Activated T-helper 17 cell treated with anti-CD3 and anti-CD28 coated beads, Interleukin-2, amount 50 U/mL, for 72 hours (primary cell): ENCODE results near the gene SLC43A3. TPM values are rescaled to one million over a fixed set of nuclear protein-coding genes. Genes with fewer than 3 reads are reported as not detected.
A peak's percentile ranks its signal among the peaks of the same experiment; 100 is the strongest.

Experiments
- ATAC-seq: fragments of 150-1000 bp; cut with Tn5 transposase; replicated peaks from 2 replicates; pipeline ENCODE4 v1.10.0; 2021; ENCODE audit warnings: mild to moderate bottlenecking, moderate library complexity
- H3K27ac Mint-ChIP-seq: one replicate; pipeline ENCODE4 v1.8.0; 2022; ENCODE audit warnings: mixed read lengths
- H3K27me3 Mint-ChIP-seq: one replicate; pipeline ENCODE4 v1.8.0; 2022; ENCODE audit warnings: mixed read lengths
- H3K36me3 Mint-ChIP-seq: one replicate; pipeline ENCODE4 v1.8.0; 2022; ENCODE audit warnings: low read depth, mild to moderate bottlenecking, mixed read lengths
- H3K4me1 Mint-ChIP-seq: one replicate; pipeline ENCODE4 v1.8.0; 2022; ENCODE audit warnings: mixed read lengths
- H3K4me3 Mint-ChIP-seq: one replicate; pipeline ENCODE4 v1.8.0; 2022; ENCODE audit warnings: mild to moderate bottlenecking, mixed read lengths
- H3K9me3 Mint-ChIP-seq: one replicate; pipeline ENCODE4 v1.8.0; 2022; ENCODE audit warnings: mixed read lengths
- total RNA-seq, 2 donors: library from RNA; stranded (reverse); gene quantifications; one replicate each; pipeline ENCODE4 v1.2.3, GENCODE V29; 2022

SLC43A3 gene
- total RNA-seq, 2 donors from 2014 or later = 346 to 386 TPM

GRCh38 chr11:57359896-57360690 lies 66.8 kb downstream of the SLC43A3 start:
- ATAC-seq = no peak
- Mint-ChIP-seq H3K9me3 (no peaks in the 10 kb centered on the region), H3K4me1 (no peaks in the 10 kb centered on the region), H3K36me3 (no peaks in the 10 kb centered on the region), H3K4me3 (no peak overlapping the region), H3K27ac (no peak overlapping the region), H3K27me3 (peaks cover 8% of the 10 kb centered on the region)

GRCh38 chr11:57359396-57359795 lies 67.5 kb downstream of the SLC43A3 start:
- Mint-ChIP-seq H3K36me3 (no peaks in the 10 kb centered on the region), H3K9me3 (no peaks in the 10 kb centered on the region), H3K4me1 (no peaks in the 10 kb centered on the region), H3K27me3 (peaks cover 13% of the 10 kb centered on the region), H3K27ac (no peak overlapping the region), H3K4me3 (no peak overlapping the region)
- no peak for ATAC-seq

DNA sequence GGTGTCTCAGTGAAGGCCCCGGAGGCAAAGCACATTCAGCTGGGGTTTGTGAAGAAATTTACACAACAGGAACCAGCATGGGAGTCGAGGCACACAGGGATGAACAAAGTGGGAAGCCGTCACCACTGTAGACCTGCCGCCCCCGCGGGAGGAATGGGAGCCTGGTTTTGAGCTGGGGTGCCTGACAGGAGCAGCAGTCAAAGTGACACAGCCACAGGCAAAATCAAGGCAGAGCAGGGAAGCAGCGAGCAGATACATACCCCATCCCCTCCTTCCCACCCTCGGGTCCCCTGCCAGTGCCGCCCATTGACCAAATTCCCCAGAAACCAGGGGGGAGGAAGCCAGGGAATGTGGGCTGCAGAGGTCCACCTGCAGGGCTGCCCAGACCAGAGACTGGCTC lies 67.9 kb downstream of the SLC43A3 start:
- no peak for ATAC-seq
- Mint-ChIP-seq H3K9me3 (no peaks in the 10 kb centered on the region), H3K36me3 (no peaks in the 10 kb centered on the region), H3K27me3 (peaks cover 15% of the 10 kb centered on the region), H3K4me3 (no peak overlapping the region), H3K27ac (no peak overlapping the region), H3K4me1 (no peaks in the 10 kb centered on the region)

DNA sequence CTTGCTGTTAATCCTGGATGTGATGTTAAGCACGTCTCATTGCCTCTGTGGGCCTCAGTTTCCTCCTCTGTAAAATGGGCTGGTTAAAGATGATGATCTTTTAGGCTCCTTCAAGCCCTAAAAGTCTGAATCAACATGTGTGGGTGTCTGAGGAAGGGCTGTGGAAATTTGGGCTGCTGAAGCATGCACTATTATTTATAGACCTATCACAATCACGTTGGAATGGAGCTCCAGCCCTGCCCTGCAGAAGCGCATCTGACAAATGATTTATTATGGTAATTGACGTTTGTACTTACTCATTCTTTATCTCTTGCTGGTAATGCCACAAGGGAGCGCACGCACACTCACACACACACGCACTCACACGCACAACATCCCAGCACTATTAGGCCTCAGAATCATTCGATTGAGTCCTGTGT lies 68.4 kb downstream of the SLC43A3 start:
- Mint-ChIP-seq H3K36me3 (no peaks in the 10 kb centered on the region), H3K27ac (no peak overlapping the region)

GRCh38 chr11:57357856-57358255 lies 69.1 kb downstream of the SLC43A3 start:
- H3K36me3 Mint-ChIP-seq = no peaks in the 10 kb centered on the region
- H3K27ac Mint-ChIP-seq = no peak overlapping the region
- no peak for ATAC-seq
- no peaks in the 10 kb centered on the region for H3K4me1 Mint-ChIP-seq
- H3K9me3 Mint-ChIP-seq = no peaks in the 10 kb centered on the region
- peaks cover 9% of the 10 kb centered on the region for H3K27me3 Mint-ChIP-seq
- no peak overlapping the region for H3K4me3 Mint-ChIP-seq

More for the DNA sequence above, 68.4 kb downstream of the SLC43A3 start:
- Mint-ChIP-seq H3K27me3 (peaks cover 15% of the 10 kb centered on the region), H3K4me3 (no peak overlapping the region), H3K9me3 (no peaks in the 10 kb centered on the region), H3K4me1 (no peaks in the 10 kb centered on the region)
- ATAC-seq = peak; percentile 26

GRCh38 chr11:57357310-57357709 lies 69.6 kb downstream of the SLC43A3 start:
- H3K4me3 Mint-ChIP-seq = no peak overlapping the region
- peaks cover 7% of the 10 kb centered on the region for H3K27me3 Mint-ChIP-seq
- H3K36me3 Mint-ChIP-seq = no peaks in the 10 kb centered on the region
- ATAC-seq = no peak
- no peaks in the 10 kb centered on the region for H3K9me3 Mint-ChIP-seq
- no peak overlapping the region for H3K27ac Mint-ChIP-seq
- no peaks in the 10 kb centered on the region for H3K4me1 Mint-ChIP-seq

Other genes with a start within 250 kb of the SLC43A3 start
- gene LRRC55, start 245.2 kb downstream of the SLC43A3 start, total RNA-seq = not detected
- not detected for gene APLNR, start 189.9 kb downstream of the SLC43A3 start, total RNA-seq
- 10 to 100 TPM in 1 of 2 donors, 1 to 10 TPM in 1; 4.1 to 13.6 TPM for gene TNKS1BP1, start 102.2 kb downstream of the SLC43A3 start, total RNA-seq
- gene SSRP1, start 91.2 kb downstream of the SLC43A3 start, total RNA-seq = 100 to 1,000 TPM in 1 of 2 donors, 10 to 100 TPM in 1; 92.1 to 171 TPM
- not detected for gene P2RX3, start 88.8 kb downstream of the SLC43A3 start, total RNA-seq
- not detected for gene PRG3, start 46.0 kb downstream of the SLC43A3 start, total RNA-seq
- gene PRG2, start 36.5 kb downstream of the SLC43A3 start, total RNA-seq = 1 to 10 TPM; 2.2 to 6.2 TPM
- gene RTN4RL2, start 33.4 kb upstream of the SLC43A3 start, total RNA-seq = under 1 TPM; 0.22 to 0.82 TPM
- gene SLC43A1, start 88.6 kb upstream of the SLC43A3 start, total RNA-seq = 10 to 100 TPM in 1 of 2 donors, 1 to 10 TPM in 1; 9.1 to 20.0 TPM
- 100 to 1,000 TPM in 1 of 2 donors, 10 to 100 TPM in 1; 56.4 to 125 TPM for gene TIMM10, start 103.6 kb upstream of the SLC43A3 start, total RNA-seq
- gene SMTNL1, start 110.5 kb upstream of the SLC43A3 start, total RNA-seq = not detected
- gene UBE2L6, start 140.6 kb upstream of the SLC43A3 start, total RNA-seq = 100 to 1,000 TPM in 1 of 2 donors, 10 to 100 TPM in 1; 69.2 to 110 TPM
- not detected for gene SERPING1, start 170.6 kb upstream of the SLC43A3 start, total RNA-seq
- gene YPEL4, start 222.8 kb upstream of the SLC43A3 start, total RNA-seq = 1 to 10 TPM in 1 of 2 donors, not detected in 1; 1.5 TPM
- 10 to 100 TPM; 16.6 to 24.1 TPM for gene CLP1, start 230.6 kb upstream of the SLC43A3 start, total RNA-seq
- 10 to 100 TPM; 58.2 to 79.9 TPM for gene ZDHHC5, start 241.0 kb upstream of the SLC43A3 start, total RNA-seq